NOMO-1 (cell line): ENCODE data around the gene EBF4.
A peak's percentile ranks its signal among the peaks of the same experiment; 100 is the strongest.

Source experiments
- DNase-seq, 2 experiments: peaks; one replicate each; lab custom pipeline; 2025; ENCODE audit not compliant: unreplicated experiment in 2 of 2; lab: John Stamatoyannopoulos, UW

Gene EBF4, protein sequence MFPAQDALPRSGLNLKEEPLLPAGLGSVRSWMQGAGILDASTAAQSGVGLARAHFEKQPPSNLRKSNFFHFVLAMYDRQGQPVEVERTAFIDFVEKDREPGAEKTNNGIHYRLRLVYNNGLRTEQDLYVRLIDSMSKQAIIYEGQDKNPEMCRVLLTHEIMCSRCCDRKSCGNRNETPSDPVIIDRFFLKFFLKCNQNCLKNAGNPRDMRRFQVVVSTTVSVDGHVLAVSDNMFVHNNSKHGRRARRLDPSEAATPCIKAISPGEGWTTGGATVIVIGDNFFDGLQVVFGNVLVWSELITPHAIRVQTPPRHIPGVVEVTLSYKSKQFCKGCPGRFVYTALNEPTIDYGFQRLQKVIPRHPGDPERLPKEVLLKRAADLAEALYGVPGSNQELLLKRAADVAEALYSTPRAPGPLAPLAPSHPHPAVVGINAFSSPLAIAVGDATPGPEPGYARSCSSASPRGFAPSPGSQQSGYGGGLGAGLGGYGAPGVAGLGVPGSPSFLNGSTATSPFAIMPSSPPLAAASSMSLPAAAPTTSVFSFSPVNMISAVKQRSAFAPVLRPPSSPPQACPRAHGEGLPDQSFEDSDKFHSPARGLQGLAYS

DNA sequence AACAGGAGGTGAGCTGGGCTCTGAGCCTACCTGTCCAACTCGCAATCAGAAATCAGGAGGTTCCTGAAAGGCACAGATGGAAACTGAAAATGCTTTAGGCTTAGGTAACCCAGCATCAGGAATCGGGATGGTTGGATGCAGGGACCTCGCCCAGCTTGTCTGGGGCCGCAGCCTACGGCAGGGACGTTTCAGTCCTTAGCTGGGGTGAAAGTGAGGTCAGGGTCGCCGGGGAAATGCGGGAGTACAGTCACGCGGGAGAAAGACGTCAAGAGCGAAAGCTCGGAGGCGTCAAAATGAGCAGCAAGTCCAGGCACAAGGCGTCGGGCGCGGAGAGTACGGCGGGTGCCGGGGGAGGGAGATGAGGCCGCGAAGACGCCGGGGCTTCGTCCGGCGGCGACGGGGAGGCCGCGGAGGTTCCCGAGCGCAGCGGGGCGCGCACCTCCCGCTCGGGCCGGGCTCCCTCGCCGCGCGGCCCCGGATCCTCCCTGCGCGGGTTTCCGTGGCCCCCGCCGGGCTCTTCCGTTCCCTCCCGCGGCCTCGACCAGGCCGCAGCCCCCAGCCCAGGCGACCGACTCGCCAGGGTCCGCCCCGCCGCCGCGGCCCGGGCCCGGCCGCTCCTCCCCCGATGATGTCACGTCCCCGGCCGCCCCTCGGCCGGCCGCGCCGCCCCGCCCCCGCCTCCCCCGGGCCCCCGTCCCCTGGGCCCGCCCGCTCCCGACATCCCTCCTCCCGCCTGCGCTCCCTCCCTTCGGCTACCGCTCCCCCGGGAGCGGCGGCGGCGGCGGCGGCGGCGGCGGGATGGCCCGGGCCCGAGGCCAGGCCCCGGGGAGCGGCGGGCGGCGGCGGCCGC, at the start of gene EBF4:
Gene EBF4 (plus strand): TSS at position 745 of the 850 bp plus-strand sequence. CDS start 866 bp downstream, outside the sequence.
- DNase-seq, result no peak

DNA sequence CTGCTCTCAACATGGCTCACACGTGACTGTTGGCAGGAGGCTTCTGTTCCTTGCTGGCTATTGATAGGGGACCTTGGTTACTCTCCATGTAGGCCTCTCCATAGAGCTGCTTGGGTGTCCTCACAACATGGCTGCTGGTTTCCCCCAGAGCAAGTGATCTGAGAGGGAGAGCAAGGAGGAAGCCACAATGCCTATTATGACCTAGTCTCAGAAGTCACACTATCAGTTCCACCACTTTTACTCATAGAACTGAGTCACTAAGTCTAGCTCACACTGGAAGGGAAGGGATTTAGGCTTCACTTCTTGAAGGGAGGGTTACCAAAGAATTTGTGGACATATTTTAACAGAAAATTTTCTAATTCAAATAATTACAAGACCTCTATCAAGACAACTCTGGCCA, 48.9 kb upstream of the EBF4 start:
- DNase-seq, result no peak

GRCh38 chr20:2651772-2652723, 40.5 kb upstream of the EBF4 start, which contains the start of gene NOP56:
NOP56 (plus strand) TSS chr20:2652632; CDS start chr20:2652661, 29 bp downstream.
- peak; percentile 81 to 89 for DNase-seq

GRCh38 chr20:2652724-2653555, 39.6 kb upstream of the EBF4 start:
- peak in 1 of 2 experiments; percentile 34 for DNase-seq

GRCh38 chr20:2653556-2654383, 38.8 kb upstream of the EBF4 start:
- no peak for DNase-seq

DNA sequence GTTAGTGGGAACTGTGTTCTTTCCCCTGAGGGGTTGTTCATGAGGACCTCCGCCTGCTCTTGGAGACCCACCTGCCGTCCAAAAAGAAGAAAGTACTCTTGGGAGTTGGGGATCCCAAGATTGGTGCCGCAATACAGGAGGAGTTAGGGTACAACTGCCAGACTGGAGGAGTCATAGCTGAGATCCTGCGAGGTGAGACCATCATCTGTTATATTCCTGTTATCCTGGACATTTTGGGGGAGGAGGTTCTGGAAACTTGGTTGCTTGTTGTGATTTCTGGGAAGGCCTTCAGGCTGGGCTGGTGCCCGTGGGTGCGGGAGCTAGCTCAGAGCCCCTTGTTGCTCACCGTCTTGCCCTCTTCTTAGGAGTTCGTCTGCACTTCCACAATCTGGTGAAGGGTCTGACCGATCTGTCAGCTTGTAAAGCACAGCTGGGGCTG, 38.2 kb upstream of the EBF4 start:
- DNase-seq, result no peak

DNA sequence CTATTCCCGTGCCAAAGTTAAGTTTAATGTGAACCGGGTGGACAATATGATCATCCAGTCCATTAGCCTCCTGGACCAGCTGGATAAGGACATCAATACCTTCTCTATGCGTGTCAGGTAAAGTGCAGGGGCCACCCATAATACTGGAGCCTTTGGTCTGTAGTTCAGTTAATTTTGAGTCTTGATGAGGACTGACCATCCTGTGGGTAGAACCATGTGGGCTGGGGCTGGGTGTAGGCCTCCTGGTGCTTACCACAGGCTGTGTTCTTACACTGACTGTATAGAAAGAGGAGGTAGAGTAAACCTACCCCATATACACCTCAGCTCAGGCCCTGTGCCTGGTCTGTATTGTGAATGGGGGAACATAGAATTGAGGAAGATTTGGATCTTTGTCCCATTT, 37.7 kb upstream of the EBF4 start:
- DNase-seq, result no peak

DNA sequence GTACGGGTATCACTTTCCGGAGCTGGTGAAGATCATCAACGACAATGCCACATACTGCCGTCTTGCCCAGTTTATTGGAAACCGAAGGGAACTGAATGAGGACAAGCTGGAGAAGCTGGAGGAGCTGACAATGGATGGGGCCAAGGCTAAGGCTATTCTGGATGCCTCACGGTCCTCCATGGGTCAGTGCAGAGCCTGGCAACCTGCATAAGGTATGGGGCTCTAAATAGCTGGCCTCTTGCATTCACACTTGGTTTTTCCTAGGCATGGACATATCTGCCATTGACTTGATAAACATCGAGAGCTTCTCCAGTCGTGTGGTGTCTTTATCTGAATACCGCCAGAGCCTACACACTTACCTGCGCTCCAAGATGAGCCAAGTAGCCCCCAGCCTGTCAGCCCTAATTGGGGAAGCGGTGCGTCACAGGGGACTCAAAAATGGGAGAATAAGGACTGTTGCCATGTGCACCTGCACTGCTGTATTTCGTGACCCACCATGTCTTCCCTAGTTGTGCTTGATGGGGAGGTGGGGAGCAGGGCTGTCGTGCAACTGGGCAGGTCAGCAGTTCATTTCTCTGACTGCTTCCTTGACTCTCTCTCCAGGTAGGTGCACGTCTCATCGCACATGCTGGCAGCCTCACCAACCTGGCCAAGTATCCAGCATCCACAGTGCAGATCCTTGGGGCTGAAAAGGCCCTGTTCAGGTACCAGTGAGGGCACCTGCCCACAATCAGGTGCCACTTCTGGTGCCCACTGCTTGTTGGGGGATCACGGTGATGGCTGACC, 37.1 kb upstream of the EBF4 start:
- no peak for DNase-seq

DNA sequence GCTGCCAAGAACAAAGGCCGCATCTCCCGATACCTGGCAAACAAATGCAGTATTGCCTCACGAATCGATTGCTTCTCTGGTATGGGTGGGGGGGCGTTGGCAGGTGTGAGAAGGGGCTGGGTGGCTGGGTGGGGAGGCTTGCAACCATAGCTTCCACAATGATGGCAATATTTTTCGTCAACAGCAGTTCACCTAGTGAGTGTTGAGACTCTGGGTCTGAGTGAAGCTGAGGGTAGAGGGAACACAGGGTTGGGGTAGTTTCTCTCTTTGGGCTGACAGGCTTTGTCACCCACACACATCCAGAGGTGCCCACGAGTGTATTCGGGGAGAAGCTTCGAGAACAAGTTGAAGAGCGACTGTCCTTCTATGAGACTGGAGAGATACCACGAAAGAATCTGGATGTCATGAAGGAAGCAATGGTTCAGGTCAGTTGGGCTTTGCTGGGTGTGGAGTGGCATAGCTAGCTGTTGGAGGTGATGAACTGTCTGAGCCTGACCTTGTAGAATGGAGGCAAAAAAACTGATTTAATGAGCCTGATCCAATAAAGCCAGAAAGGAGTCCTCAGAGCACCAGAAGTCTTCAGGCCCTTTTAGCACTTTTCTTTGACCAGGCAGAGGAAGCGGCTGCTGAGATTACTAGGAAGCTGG, 36.0 kb upstream of the EBF4 start:
- DNase-seq, result no peak

DNA sequence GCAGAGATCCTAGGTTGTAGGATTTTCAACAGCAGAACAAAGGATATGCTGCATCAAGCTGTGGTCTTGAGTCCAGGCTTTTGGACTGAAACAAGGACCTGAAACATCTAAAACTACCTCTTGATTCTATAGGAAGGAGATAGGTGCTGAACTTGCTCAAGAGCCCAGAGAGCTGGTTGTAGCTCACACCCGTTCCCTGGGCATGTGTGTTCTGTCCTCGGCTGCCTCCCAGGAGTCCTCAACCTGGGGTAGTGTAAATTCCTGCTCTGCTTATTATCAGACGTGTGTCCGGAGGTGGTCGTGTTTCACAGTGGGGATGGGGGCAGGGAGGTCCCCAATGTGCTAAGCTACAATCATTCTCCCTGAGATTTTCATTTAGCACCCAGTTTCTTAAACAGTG, 35.3 kb upstream of the EBF4 start:
- DNase-seq, result no peak

DNA sequence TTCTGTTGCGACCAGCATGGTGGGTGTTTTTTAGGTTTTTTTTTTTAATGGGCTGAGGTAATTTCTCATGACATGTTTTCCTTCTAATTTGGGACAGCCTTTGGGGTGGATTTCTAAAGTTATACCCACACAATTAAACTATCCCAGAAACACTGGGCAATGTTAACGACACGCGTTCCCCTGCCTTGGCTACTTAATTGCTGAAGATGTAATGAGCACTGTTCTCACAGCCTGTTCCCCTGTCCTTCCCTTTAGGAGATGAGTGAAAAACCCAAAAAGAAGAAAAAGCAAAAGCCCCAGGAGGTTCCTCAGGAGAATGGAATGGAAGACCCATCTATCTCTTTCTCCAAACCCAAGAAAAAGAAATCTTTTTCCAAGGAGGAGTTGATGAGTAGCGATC, 34.9 kb upstream of the EBF4 start:
- no peak for DNase-seq

DNA sequence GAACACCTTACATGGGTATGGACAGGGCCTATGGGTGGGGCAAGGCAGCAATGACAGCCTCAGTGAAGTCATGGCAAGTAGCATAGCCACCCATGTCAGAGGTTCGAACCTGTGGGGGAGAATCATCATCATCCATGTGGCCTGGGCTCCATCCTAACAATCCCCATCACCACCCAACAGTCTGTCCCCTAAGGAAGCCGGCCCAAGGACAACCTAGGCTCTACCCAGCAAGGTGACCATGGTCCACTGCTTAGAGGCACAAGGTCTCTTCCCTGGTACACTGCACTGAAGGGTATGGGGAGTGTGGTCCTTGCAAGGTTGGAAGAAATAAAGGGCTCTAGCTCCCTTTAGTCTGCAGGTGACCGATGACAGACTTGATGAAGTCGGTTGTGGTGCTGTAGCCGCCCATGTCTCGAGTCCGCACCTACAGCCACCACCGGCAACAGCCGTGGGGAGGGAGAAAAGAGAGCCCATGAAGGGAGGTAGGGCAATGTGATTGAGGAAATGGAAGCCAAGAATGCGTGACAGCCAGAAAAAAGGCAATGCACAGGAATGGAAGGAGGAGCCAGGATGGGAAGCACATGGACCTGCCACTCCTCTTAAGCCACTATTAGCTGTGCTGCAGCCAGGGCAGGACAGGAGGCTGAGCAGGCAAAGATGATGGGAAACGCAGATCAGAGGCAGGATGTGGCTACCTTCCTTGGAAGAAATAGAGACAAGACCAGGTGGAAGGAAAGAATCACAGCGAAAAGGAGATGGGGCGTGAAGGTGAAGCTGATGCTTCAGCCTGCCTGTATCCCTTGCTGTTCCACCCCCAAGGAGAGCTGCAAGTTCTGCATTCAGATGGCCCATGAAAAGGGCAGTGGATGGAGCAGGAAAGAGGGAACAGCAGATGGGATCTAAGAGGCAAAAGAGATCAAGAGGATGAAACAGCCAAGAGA, 33.9 kb upstream of the EBF4 start:
- no peak for DNase-seq

DNA sequence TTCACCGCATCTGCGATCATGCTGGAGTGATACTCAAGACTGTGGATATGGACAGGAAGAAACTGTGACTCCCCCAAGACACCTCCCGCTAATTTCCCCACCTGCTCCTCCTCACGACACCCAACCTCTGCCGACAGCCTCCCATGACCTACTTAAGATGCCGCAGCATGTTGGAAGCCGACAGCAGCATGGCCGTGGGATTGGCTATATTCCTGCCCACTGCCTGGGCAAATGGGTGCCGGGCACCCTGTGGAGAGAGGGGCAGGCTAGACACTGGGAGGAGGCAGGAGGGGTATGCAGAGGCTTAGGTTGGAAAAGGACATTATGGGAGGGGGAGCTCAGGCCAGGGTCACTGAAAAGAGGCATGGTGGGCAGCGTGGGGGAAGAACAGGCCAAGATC, 33.0 kb upstream of the EBF4 start:
- no peak for DNase-seq

GRCh38 chr20:2663364-2663886, 29.2 kb upstream of the EBF4 start:
- DNase-seq, result no peak

GRCh38 chr20:2663887-2664719, 28.5 kb upstream of the EBF4 start, which contains the start of gene IDH3B:
IDH3B (minus strand) TSS chr20:2664216; CDS start chr20:2664188, 28 bp downstream.
- peak; percentile 94 to 95 for DNase-seq
